Activated CD8-positive, alpha-beta T cell treated with anti-CD3 and anti-CD28 coated beads for 36 hours (primary cell): ENCODE measurements around the gene TMIGD2. TPM values are rescaled to one million over a fixed set of nuclear protein-coding genes. Genes with fewer than 3 reads are reported as not detected.

Source experiments
- ATAC-seq: fragments of 200-7000 bp; cut with Tn5 transposase; one replicate; pipeline ENCODE4 v1.10.0; 2021; ENCODE audit warnings: mild to moderate bottlenecking, moderate library complexity
- CTCF ChIA-PET: fragments of 350-600 bp; sonication (Branson Sonifier 250); formaldehyde crosslinking; loops from one replicate; lab custom pipeline; 2021; ENCODE audit warnings: antibody characterized with exemption; lab: Charles Lee
- POLR2A ChIA-PET: fragments of 350-600 bp; sonication (Branson Sonifier 250); formaldehyde crosslinking; loops from one replicate; lab custom pipeline; 2021; ENCODE audit warnings: antibody characterized with exemption; lab: Charles Lee
- DNase-seq: peaks from one replicate; pipeline ENCODE4 v3.0.0-alpha.2; 2020
- H3K27ac Mint-ChIP-seq: one replicate; pipeline ENCODE4 v1.8.0; 2021; ENCODE audit warnings: mild to moderate bottlenecking, mixed read lengths
- H3K27me3 Mint-ChIP-seq: one replicate; pipeline ENCODE4 v1.8.0; 2021; ENCODE audit warnings: mixed read lengths
- H3K36me3 Mint-ChIP-seq: one replicate; pipeline ENCODE4 v1.8.0; 2021; ENCODE audit warnings: low read depth, mixed read lengths
- H3K4me1 Mint-ChIP-seq: one replicate; pipeline ENCODE4 v1.8.0; 2021; ENCODE audit warnings: low read depth, mixed read lengths
- H3K4me3 Mint-ChIP-seq: one replicate; pipeline ENCODE4 v1.8.0; 2021; ENCODE audit warnings: mild to moderate bottlenecking, moderate library complexity, mixed read lengths
- H3K9me3 Mint-ChIP-seq: one replicate; pipeline ENCODE4 v1.8.0; 2021; ENCODE audit warnings: mixed read lengths
- CTCF ChIP-seq: fragments of 200-600 bp; IDR thresholded peaks from one replicate; pipeline ENCODE4 v1.8.0; 2022; ENCODE audit warnings: antibody characterized with exemption, mild to moderate bottlenecking
- intact Hi-C: fragments of 100-400 bp; cut with micrococcal nuclease; formaldehyde crosslinking; loops from one replicate; pipeline ENCODE4 v1.10.0; 2022
- total RNA-seq, 2 experiments: library from RNA; stranded (reverse); gene quantifications; one replicate each; pipeline ENCODE4 v1.2.3, GENCODE V29; 2021

The TMIGD2 gene
- total RNA-seq, 2 experiments from 2014 or later = 13.6 to 14.8 TPM

- ATAC-seq (no peak), DNase-seq (no peak)
- Mint-ChIP-seq H3K27me3 (no peaks in the 10 kb centered on the region), H3K4me3 (no peak overlapping the region), H3K36me3 (peaks cover 46% of the 10 kb centered on the region), H3K9me3 (no peaks in the 10 kb centered on the region), H3K4me1 (peaks cover 19% of the 10 kb centered on the region), H3K27ac (no peak overlapping the region)
- no peak for TF ChIP-seq CTCF
- ChIA-PET POLR2A (interaction anchor here (0.7 to 1.7 kb wide), 7 partner anchors 10 to 162 kb away, joined by 3 to 5 read pairs (median 4); partner anchors contain the start of gene YJU2), CTCF (interaction anchor here (0.6 to 7.1 kb wide), 41 partner anchors 8 to 260 kb away, joined by 3 to 84 read pairs (median 4); partner anchors contain the start of genes CHAF1A, EBI3, MPND and SH3GL1)
- intact Hi-C loops = loop anchor here (5.0 kb wide), 1 partner anchor 86 kb away; no protein-coding TSS in a partner anchor
These were observed 35.8 kb downstream of the TMIGD2 start for GRCh38 chr19:4266253-4267000.

DNA sequence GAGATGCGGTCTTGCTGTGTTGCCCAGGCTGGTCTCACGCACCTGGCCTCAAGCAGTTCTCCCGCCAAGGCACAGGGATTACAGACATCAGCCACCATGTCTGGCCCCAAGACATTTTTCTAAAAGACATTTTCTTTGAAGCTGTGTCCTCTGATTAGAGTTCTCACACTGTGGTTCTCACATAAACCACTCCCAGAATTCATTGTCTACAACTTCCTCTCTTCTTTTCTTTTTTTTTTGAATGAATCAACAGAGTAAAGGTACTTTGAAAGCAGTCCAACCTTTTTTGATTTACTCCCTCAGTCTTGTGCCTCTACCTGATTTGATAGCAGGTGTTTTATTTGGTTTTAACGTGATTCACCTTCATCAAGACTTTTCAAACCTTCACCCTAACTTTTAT is 37.4 kb downstream of the TMIGD2 start:
- no peak for TF ChIP-seq CTCF
- Mint-ChIP-seq H3K9me3 (no peaks in the 10 kb centered on the region), H3K4me1 (peaks cover 19% of the 10 kb centered on the region), H3K36me3 (peaks cover 51% of the 10 kb centered on the region), H3K27ac (peak overlapping the region; percentile 85), H3K4me3 (no peak overlapping the region), H3K27me3 (no peaks in the 10 kb centered on the region)
- ATAC-seq = peak; percentile 35
- no peak for DNase-seq
- CTCF ChIA-PET = interaction anchor here (0.6 to 7.1 kb wide), 3 partner anchors 55 to 136 kb away, joined by 3 to 84 read pairs (median 3); no protein-coding TSS in a partner anchor
- intact Hi-C loops = loop anchor here (5.0 kb wide), 1 partner anchor 87 kb away; no protein-coding TSS in a partner anchor
- POLR2A ChIA-PET = interaction anchor here (1.1 kb wide), 1 partner anchor 80 kb away, joined by 3 read pairs; no protein-coding TSS in a partner anchor

GRCh38 chr19:4260613-4261191 is 41.5 kb downstream of the TMIGD2 start:
- POLR2A ChIA-PET = interaction anchor here (0.9 to 1.4 kb wide), 2 partner anchors 15 to 36 kb away, joined by 3 read pairs; no protein-coding TSS in a partner anchor
- no peaks in the 10 kb centered on the region for H3K9me3 Mint-ChIP-seq
- no peak for ATAC-seq

DNA sequence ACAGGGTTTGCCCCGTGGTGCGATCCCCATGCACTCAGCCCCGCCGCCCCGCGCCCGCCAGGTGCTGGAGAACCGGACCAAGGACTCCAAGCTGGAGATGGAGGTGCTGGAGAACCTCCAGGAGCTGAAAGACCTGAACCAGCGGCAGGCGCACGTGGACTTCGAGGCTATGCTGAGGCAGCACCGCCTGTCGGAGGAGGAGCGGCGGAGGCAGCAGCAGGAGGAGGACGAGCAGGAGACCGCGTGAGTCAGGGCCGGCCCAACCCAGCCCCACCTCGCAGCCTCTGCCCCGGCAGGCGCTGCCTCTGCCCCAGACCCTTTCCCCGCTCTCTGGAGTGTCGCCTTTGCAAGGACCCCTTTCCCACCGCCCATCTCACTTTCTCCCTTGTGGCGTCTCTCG is 44.0 kb downstream of the TMIGD2 start:
- no peaks in the 10 kb centered on the region for H3K4me1 Mint-ChIP-seq
- no peaks in the 10 kb centered on the region for H3K9me3 Mint-ChIP-seq
- intact Hi-C loops = no loop called here
- ChIA-PET CTCF (interaction anchor here (2.1 kb wide), 1 partner anchor 9 kb away, joined by 7 read pairs; no protein-coding TSS in a partner anchor), POLR2A (interaction anchor here (1.3 kb wide), 1 partner anchor 9 kb away, joined by 3 read pairs; no protein-coding TSS in a partner anchor)
- H3K4me3 Mint-ChIP-seq = no peak overlapping the region
- DNase-seq = no peak
- H3K36me3 Mint-ChIP-seq = peaks cover 52% of the 10 kb centered on the region
- no peaks in the 10 kb centered on the region for H3K27me3 Mint-ChIP-seq
- no peak overlapping the region for H3K27ac Mint-ChIP-seq
- no peak for ATAC-seq
- TF ChIP-seq CTCF = no peak

More at GRCh38 chr19:4260613-4261191, 41.5 kb downstream of the TMIGD2 start:
- Mint-ChIP-seq H3K27ac (no peak overlapping the region), H3K36me3 (peaks cover 46% of the 10 kb centered on the region), H3K27me3 (no peaks in the 10 kb centered on the region), H3K4me1 (peaks cover 12% of the 10 kb centered on the region), H3K4me3 (no peak overlapping the region)
- CTCF ChIA-PET = interaction anchor here (0.8 to 1.2 kb wide), 4 partner anchors 27 to 141 kb away, joined by 3 to 4 read pairs (median 3); partner anchors contain the start of gene SH3GL1
- TF ChIP-seq CTCF = no peak
- no peak for DNase-seq
- intact Hi-C loops = no loop called here
